ENCODE results near the gene NUBPL. TPM values are rescaled to one million over a fixed set of nuclear protein-coding genes. Genes with fewer than 3 reads are reported as not detected.
A peak's percentile ranks its signal among the peaks of the same experiment; 100 is the strongest.
"Not testable (repeated sequence)": the region's sequence is repeated elsewhere in the genome, so short reads cannot be mapped to it uniquely, and the experiment has no call there.

The NUBPL gene
- total RNA-seq, 1 experiment from 2014 or later, result 11.6 TPM

DNA sequence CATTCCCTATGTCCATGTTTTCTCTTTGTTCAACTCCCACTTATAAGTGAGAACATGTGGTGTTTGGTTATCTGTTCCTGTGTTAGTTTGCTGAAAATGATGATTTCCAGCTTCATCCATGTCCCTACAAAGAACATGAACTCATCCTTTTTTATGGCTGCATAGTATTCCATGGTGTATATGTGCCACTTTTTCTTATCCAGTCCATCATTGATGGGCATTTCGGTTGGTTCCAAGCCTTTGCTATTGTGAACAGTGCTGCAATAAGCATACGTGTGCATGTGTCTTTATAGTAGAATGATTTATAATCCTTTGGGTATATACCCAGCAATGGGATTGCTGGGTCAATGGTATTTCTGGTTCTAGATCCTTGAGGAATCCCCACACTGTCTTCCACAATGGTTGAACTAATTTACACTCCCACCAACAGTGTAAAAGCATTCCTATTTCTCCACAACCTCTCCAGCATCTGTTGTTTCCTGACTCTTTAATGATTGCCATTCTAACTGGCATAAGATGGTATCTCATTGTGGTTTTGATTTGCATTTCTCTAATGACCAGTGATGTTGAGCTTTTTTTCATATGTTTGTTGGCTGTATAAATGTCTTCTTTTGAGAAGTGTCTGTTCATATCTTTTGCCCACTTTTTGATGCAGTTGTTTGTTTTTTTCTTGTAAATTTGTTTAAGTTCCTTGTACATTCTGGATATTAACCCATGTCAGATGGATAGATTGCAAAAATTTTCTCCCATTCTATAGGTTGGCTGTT is 252.7 kb downstream of the NUBPL start:
- H3K27me3 Mint-ChIP-seq (ENCODE audit: low read depth); DNase-seq (ENCODE audit: low spot score): not testable (repeated sequence)

DNA sequence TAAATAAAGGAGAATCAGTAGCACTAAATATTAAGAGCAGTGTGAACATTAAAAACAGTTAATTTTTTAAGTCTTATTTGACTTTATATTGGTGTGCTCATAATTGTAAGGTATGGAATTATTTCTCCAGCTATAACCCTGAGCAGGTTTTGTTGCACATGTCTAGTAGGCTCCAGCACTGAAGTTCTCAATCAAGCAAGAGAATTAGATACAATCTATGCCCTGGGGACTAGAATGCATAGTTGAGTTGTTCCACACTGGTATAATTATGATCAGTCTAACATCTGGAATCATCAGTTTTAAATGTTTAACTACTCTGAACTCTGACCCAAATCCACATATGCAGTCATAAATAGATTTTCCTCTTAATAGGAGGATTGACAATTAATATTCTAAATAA is 258.1 kb downstream of the NUBPL start:
- POLR2A ChIA-PET, result no interaction called here
- Mint-ChIP-seq H3K4me1 (no peaks in the 10 kb centered on the region), H3K36me3 (no peaks in the 10 kb centered on the region; the same call in 1 of the 2 replicates), H3K27me3 (ENCODE audit: low read depth) (no peaks in the 10 kb centered on the region), H3K27ac (no peak overlapping the region), H3K4me3 (no peak overlapping the region), H3K9me3 (peaks cover 25% of the 10 kb centered on the region)
- no peak for ATAC-seq
- no peak for TF ChIP-seq NFYB (CRISPR knock-in tag; conservative IDR thresholded peaks at IDR 0.05; ENCODE audit: low read depth)
- TF ChIP-seq NFE2L1 (CRISPR knock-in tag; IDR thresholded peaks at IDR 0.05), result no peak
- TF ChIP-seq GTF2I (CRISPR knock-in tag; conservative IDR thresholded peaks at IDR 0.05), result no peak
- no peak for TF ChIP-seq PRRX2 (CRISPR knock-in tag; IDR thresholded peaks at IDR 0.05)
- TF ChIP-seq, protein P1, sequence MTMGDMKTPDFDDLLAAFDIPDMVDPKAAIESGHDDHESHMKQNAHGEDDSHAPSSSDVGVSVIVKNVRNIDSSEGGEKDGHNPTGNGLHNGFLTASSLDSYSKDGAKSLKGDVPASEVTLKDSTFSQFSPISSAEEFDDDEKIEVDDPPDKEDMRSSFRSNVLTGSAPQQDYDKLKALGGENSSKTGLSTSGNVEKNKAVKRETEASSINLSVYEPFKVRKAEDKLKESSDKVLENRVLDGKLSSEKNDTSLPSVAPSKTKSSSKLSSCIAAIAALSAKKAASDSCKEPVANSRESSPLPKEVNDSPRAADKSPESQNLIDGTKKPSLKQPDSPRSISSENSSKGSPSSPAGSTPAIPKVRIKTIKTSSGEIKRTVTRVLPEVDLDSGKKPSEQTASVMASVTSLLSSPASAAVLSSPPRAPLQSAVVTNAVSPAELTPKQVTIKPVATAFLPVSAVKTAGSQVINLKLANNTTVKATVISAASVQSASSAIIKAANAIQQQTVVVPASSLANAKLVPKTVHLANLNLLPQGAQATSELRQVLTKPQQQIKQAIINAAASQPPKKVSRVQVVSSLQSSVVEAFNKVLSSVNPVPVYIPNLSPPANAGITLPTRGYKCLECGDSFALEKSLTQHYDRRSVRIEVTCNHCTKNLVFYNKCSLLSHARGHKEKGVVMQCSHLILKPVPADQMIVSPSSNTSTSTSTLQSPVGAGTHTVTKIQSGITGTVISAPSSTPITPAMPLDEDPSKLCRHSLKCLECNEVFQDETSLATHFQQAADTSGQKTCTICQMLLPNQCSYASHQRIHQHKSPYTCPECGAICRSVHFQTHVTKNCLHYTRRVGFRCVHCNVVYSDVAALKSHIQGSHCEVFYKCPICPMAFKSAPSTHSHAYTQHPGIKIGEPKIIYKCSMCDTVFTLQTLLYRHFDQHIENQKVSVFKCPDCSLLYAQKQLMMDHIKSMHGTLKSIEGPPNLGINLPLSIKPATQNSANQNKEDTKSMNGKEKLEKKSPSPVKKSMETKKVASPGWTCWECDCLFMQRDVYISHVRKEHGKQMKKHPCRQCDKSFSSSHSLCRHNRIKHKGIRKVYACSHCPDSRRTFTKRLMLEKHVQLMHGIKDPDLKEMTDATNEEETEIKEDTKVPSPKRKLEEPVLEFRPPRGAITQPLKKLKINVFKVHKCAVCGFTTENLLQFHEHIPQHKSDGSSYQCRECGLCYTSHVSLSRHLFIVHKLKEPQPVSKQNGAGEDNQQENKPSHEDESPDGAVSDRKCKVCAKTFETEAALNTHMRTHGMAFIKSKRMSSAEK (CRISPR knock-in tag; IDR thresholded peaks at IDR 0.05; ENCODE audit: borderline replicate concordance), result no peak
- no peak for TF ChIP-seq RORB (CRISPR knock-in tag; IDR thresholded peaks at IDR 0.05)
- no peak for TF ChIP-seq TEAD4 (CRISPR knock-in tag; IDR thresholded peaks at IDR 0.05)
- TF ChIP-seq, protein P2, sequence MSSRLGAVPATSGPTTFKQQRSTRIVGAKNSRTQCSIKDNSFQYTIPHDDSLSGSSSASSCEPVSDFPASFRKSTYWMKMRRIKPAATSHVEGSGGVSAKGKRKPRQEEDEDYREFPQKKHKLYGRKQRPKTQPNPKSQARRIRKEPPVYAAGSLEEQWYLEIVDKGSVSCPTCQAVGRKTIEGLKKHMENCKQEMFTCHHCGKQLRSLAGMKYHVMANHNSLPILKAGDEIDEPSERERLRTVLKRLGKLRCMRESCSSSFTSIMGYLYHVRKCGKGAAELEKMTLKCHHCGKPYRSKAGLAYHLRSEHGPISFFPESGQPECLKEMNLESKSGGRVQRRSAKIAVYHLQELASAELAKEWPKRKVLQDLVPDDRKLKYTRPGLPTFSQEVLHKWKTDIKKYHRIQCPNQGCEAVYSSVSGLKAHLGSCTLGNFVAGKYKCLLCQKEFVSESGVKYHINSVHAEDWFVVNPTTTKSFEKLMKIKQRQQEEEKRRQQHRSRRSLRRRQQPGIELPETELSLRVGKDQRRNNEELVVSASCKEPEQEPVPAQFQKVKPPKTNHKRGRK (CRISPR knock-in tag; IDR thresholded peaks at IDR 0.05; ENCODE audit: borderline replicate concordance), result no peak
- TF ChIP-seq, protein P3, sequence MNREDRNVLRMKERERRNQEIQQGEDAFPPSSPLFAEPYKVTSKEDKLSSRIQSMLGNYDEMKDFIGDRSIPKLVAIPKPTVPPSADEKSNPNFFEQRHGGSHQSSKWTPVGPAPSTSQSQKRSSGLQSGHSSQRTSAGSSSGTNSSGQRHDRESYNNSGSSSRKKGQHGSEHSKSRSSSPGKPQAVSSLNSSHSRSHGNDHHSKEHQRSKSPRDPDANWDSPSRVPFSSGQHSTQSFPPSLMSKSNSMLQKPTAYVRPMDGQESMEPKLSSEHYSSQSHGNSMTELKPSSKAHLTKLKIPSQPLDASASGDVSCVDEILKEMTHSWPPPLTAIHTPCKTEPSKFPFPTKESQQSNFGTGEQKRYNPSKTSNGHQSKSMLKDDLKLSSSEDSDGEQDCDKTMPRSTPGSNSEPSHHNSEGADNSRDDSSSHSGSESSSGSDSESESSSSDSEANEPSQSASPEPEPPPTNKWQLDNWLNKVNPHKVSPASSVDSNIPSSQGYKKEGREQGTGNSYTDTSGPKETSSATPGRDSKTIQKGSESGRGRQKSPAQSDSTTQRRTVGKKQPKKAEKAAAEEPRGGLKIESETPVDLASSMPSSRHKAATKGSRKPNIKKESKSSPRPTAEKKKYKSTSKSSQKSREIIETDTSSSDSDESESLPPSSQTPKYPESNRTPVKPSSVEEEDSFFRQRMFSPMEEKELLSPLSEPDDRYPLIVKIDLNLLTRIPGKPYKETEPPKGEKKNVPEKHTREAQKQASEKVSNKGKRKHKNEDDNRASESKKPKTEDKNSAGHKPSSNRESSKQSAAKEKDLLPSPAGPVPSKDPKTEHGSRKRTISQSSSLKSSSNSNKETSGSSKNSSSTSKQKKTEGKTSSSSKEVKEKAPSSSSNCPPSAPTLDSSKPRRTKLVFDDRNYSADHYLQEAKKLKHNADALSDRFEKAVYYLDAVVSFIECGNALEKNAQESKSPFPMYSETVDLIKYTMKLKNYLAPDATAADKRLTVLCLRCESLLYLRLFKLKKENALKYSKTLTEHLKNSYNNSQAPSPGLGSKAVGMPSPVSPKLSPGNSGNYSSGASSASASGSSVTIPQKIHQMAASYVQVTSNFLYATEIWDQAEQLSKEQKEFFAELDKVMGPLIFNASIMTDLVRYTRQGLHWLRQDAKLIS (CRISPR knock-in tag; IDR thresholded peaks at IDR 0.05; ENCODE audit: borderline replicate concordance), result no peak
- TF ChIP-seq NR3C1 (CRISPR knock-in tag; conservative IDR thresholded peaks at IDR 0.05; ENCODE audit: low read depth), result no peak
- no peak for TF ChIP-seq NR1H2 (CRISPR knock-in tag; IDR thresholded peaks at IDR 0.05)
- no peak for DNase-seq (ENCODE audit: low spot score)
- CTCF ChIA-PET, result no interaction called here

More for the DNA sequence above, 252.7 kb downstream of the NUBPL start:
- Mint-ChIP-seq H3K4me1 (peaks cover 12% of the 10 kb centered on the region), H3K9me3 (peaks cover 53% of the 10 kb centered on the region)
- H3K4me3 Mint-ChIP-seq, CTCF ChIA-PET, H3K27ac Mint-ChIP-seq, H3K36me3 Mint-ChIP-seq, POLR2A ChIA-PET, ATAC-seq: not testable (repeated sequence)

DNA sequence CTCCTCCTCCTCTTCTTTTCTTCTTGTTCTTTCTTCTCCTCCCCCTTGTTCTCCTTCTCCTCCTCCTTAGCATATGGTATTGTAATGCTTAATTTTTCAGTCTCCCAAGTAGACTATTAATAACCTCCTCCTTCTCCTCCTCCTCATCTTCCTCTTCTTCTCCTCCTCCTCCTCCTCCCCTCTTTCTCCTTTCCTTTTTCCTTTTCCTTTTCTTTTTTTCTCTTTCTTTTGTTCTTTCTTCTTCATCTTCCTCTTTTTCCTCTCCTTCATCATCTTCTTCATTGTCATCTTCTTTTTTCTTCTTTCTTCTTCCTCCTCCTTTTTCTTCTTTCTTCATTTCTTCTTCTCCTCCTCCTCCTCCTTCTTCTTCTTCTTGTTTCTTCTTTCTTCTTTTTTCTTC is 264.3 kb downstream of the NUBPL start:
- TF ChIP-seq, protein P2 (CRISPR knock-in tag; IDR thresholded peaks at IDR 0.05; ENCODE audit: borderline replicate concordance), result 0 out of 2 replicates have a peak, but pooled peaks have one; percentile 20
- TF ChIP-seq, protein P4, sequence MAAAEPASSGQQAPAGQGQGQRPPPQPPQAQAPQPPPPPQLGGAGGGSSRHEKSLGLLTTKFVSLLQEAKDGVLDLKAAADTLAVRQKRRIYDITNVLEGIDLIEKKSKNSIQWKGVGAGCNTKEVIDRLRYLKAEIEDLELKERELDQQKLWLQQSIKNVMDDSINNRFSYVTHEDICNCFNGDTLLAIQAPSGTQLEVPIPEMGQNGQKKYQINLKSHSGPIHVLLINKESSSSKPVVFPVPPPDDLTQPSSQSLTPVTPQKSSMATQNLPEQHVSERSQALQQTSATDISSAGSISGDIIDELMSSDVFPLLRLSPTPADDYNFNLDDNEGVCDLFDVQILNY (CRISPR knock-in tag; IDR thresholded peaks at IDR 0.05), result no peak

More for the DNA sequence above, 264.3 kb downstream of the NUBPL start:
- Mint-ChIP-seq H3K27me3 (ENCODE audit: low read depth) (no peaks in the 10 kb centered on the region), H3K4me3 (no peak overlapping the region), H3K4me1 (peaks cover 5% of the 10 kb centered on the region; the same call in 1 of the 2 replicates), H3K27ac (no peak overlapping the region), H3K9me3 (no peaks in the 10 kb centered on the region), H3K36me3 (no peaks in the 10 kb centered on the region)
- ChIA-PET CTCF (no interaction called here), POLR2A (no interaction called here)
- DNase-seq (ENCODE audit: low spot score) (no peak), ATAC-seq (no peak)

Measured in WTC11 (cell line).